NT2/D1 (cell line): ENCODE measurements around the gene UBR2.

ENCODE experiments used
- SUZ12 ChIP-seq: IDR thresholded peaks from 2 replicates; pipeline ENCODE4 v1.6.1; 2011; ENCODE audit not compliant: insufficient read length, insufficient read depth; ENCODE audit errors: extremely low read depth
- ZNF274 ChIP-seq: IDR thresholded peaks from 2 replicates; pipeline ENCODE4 v1.6.1; 2011; ENCODE audit warnings: mild to moderate bottlenecking, low read depth, low read length

DNA sequence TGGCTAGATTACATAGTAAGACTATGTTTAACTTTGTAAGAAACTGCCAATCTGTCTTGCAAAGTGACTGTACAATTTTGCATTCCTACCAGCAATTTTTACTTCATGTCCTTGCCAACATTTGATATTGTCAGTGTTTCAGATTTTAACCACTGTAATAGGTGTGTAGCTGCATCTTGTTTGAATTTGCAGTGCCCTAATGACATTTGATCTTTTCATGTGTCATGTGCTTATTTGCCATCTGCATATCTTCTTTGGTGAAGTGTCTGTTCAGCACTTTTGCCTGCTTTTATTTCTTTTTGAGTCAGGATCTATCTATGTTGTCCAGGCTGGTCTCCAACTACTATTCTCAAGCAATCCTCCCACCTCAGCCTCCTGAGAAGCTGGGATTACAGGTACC is 161.0 kb downstream of the UBR2 start:
- TF ChIP-seq ZNF274 = no peak
- TF ChIP-seq SUZ12 = no peak
